Measurements from ENCODE around the gene NOXO1.
"Not testable (repeated sequence)": the region's sequence is repeated elsewhere in the genome, so short reads cannot be mapped to it uniquely, and the experiment has no call there.

The NOXO1 gene

DNA sequence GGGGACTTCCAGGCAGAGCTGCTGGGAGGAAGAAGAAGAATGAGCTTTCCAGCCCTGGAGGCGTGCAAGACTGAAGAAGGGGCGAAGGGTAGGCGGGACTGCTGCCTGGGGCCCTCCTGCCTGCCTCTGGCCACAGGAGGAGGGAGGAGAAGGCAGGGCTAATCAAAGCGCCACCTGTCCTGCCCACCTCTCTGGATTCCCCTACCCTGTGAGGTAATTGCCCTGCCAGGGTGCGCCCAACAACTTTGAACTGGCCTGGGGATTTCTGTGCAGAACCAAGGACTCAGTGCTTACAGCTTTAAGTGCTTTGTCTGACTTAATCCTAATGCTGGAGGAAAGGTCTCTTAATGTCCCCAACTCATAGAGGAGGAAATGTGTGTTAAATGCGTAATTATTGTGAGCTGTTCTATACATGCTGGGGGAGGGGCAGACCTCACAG is at the start of gene NOXO1:
Gene NOXO1, minus strand, starts transcription at position 72 of the 439 bp plus-strand sequence. CDS start 290 bp downstream, outside the sequence.
- DNase-seq = no peak

DNA sequence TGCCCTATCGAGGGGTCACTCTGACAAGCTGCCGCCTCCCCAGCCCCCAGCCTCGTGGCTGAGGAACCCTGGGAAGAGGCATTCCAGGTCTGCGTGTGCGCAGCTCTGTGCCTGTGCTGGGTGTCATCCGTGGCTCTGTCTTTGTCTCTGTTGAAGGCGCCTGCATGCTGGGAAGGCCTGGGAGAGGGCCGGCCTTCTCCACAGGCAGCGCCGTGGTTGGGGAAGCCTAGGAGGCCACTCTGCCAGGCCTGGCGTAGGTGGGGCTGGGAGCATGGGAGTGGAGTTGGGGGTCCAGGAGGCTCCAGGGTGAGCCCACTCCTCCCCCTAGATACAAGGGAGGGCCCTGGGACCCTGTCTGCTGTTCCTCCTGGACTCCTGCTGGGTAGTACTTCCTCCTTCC is 48.8 kb upstream of the NOXO1 start:
- no peak for DNase-seq

DNA sequence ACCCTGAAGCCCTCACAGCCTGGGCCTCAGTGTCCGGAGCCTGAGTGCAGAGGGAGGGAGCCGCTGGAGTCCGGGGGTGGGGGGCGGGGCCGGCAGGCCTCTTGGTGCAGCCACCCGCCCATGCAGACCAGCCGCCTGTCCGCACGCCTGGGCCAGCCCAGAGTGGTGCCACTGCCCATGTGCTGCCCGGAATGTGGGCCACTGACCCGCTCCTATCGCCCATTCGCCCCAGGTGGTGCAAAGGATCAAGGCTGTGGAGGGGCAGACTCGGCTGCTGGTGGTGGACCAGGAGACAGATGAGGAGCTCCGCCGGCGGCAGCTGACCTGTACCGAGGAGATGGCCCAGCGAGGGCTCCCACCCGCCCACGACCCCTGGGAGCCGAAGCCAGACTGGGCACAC is 48.1 kb upstream of the NOXO1 start:
- DNase-seq = no peak

DNA sequence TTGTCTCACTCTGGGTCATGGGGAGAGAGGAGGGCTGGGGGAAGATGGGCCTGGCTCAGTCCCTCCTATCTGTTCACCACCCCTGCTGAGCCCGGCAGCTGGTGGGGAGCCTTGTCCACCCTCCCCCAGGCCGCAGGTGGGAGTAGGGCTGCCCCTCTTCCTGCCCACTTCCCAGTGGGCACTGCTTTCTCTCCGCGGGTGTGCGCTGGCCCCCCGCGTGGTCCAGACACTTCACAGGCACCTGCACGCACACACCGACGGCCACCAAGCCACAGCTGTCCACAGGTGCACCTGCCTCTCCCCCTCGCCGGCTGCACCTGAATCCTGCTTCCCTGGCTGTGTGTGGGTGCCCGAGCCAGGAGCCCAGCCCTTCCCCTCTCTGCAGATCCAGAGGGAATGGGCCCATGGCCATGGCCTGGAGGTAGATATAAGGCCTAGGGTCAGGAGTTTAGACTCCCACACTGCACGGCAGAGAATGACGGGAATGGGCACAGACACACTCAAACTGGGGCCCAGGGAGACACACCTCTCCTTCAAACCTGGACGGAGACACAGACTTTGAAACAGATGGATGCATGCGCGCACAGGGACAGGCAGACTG is 47.5 kb upstream of the NOXO1 start:
- DNase-seq = no peak

DNA sequence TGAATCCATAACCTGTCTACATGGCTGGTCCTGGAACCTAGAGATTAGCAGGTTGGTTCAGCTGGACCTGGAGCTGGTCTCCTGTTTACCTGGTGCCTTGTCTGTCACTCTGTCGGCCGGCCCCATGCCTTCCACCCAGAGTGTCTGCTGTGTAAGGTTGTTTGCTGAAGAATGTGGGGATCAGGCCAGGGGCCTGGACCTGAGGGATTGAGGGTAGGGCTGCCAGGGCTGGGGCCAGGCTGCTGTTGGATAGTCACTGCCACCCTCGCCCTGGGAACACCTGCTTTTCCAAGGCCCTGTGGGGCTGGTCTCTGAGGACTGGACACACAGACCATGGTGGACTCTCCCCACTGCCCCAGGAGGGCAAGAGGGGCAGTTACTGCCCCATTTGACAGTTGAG is 46.9 kb upstream of the NOXO1 start:
- DNase-seq = no peak

- DNase-seq = no peak
These were observed 46.0 kb upstream of the NOXO1 start for GRCh38 chr16:2027024-2028010.

DNA sequence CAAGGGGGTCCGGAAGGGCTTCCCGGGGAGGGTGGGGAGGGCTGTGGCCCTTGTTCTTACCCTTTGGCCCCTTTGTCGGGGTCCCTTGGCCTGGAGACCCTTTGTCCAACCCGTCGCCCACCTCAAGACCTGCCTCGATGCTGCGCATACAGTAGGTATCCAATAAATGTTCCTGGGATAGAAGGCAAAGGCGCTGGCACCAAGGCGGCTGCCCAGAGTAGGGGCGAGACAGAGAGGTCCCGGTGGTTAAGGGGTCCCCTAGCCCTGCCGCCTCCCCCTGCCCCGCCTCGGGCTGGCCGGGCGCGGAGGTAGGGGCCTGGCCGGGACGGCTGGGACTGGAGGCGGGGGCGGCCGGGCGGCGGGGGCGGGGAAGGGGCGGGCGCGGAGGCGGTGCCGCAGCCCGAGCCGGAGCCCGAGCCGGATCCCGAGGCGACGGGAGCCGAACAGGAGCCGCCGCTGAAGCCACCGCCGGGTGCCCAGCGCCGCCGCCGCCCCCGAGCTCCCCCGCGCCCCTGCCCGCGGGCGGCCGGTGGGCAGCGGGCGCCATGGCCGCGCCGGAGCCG is 45.3 kb upstream of the NOXO1 start, which contains the start of gene NHERF2:
Gene NHERF2, plus strand, starts transcription at position 442 of the 563 bp plus-strand sequence. Its CDS starts 104 bp downstream, at position 546.
- no peak for DNase-seq

- DNase-seq = no peak
These were observed 44.7 kb upstream of the NOXO1 start for GRCh38 chr16:2025878-2026460.

DNA sequence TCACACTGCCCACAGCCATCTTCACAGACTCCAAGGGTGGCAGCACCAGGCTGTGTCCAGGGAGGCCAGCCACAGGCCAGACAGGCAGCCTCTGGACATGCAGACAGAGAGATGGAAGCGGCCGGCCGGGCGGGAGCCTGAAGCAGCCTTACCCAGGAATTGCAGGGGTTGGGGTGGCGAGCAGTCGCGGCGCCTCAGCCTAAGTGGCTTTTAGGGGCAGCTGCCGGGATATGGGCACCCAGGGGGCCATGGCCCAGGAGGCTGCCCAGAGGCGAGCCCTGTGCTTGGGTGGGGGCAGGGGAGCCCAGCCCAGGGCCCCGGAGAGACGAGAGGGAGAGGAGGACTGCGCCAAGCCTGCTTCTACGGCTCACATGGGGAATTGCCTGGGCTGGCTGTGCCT is 44.0 kb upstream of the NOXO1 start:
- DNase-seq = no peak

DNA sequence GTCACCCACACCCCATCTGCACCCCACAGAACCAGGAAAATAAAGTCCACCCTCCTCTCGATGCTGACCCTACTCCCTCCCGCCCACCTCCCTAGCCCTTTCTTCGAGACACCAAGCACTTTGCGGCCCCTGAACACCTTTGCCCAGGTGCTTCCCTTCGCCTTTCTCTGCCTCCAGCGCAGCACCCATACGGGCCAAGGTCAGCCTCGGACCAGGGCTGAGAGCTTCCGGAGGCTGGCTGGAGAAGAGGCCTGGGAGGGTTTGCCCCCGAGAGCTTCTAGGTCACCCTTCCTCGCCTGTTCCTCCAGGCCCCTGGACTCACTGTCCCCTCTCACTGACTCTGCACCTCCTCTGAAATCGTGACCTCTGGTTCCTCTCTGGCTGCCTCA is 42.8 kb upstream of the NOXO1 start:
- no peak for DNase-seq

- peak; percentile 98 for DNase-seq
These were observed 42.1 kb upstream of the NOXO1 start for GRCh38 chr16:2023092-2024031.

DNA sequence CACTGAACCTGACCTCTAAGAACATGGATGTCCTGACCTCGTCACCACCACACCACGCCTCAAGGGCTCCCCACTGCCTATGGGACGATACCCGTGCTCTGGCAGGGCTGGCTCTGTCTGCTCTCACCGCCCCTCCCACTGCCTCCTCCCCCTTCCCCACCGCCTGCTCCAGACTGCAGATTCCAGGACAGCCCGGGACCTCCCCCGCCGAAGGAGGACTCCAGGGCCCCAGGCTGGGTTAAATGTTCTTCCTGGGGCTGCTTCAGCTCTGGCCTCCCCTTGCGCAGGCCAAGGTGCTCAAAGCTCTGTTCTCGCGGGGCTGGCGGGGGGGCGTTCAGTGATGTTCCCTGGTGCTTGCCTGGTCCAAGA is 41.4 kb upstream of the NOXO1 start:
- DNase-seq = no peak

DNA sequence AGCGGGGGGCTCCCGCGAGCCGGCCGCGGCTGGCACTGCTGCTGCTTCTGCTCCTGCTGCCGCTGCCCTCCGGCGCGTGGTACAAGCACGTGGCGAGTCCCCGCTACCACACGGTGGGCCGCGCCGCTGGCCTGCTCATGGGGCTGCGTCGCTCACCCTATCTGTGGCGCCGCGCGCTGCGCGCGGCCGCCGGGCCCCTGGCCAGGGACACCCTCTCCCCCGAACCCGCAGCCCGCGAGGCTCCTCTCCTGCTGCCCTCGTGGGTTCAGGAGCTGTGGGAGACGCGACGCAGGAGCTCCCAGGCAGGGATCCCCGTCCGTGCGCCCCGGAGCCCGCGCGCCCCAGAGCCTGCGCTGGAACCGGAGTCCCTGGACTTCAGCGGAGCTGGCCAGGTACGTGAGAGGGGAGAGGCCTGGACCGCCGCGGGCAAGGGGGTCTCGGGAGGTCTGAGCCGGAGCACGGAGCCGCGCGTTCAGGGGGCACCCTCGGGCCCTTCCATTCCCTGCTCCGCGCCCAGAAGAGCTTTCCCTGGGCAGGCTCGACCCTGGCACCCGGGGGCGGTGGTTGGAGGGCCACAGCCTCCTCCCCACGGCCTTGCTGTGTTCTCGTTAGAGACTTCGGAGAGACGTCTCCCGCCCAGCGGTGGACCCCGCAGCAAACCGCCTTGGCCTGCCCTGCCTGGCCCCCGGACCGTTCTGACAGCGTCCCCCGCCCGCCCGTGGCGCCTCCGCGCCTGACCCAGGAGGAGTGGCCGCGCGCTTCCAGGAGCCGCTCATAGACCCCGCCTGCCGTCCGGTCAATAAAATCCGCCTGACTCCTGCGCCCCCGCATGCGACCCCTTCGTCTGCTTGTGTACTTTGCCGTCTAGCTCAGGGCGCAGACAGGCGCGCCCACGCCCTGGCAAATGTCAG is 38.9 kb upstream of the NOXO1 start:
- DNase-seq = no peak

- no peak for DNase-seq
These were observed 38.2 kb upstream of the NOXO1 start, which contains the start of gene NPW for GRCh38 chr16:2019518-2019920. TSS of gene NPW (plus strand) at chr16:2019785.

DNA sequence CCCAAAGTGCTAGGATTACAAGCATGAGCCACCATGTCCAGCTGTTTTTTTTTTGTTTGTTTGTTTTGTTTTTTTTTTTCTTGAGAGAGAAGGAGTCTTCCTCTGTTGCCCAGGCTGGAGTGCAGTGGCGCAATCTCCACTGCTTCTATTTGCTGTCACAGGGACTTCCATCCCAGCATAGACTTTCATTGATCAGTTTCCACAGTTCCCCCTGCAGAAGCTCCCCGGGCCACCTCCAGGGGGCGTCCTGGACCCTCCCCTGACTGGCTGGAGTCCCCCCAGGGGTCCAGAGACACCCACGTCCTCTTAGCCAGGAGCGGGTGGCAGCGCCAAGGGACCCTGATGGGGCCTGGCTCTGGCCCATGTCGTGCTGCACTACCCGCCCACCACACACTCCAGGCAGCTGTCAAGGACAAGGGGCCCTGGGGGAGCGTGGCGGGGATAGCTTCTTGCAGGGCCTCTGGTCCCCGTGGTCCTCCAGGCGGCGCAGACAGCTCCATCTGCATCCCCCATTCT is 35.2 kb upstream of the NOXO1 start:
- no peak for DNase-seq

GRCh38 chr16:2015947-2016208 is 34.6 kb upstream of the NOXO1 start:
- no peak for DNase-seq

GRCh38 chr16:2015117-2015946 is 34.1 kb upstream of the NOXO1 start:
- no peak for DNase-seq

DNA sequence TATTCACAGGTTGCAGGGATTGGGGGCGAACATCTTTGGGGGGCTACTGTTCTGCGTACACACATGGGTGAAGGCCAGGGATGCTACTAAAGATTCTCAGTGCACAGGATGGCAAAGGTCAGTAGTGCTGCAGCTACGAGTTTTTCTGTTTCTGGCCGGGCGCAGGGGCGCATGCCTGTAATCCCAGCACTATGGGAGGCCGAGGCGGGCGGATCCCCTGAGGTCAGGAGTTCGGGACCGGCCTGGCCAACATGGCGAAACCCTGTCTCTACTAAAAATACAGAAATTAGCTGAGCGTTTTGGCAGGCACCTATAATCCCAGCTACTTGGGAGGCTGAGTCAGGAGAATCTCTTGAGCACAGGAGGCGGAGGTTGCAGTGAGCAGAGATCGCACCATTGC is 32.3 kb upstream of the NOXO1 start:
- no peak for DNase-seq

DNA sequence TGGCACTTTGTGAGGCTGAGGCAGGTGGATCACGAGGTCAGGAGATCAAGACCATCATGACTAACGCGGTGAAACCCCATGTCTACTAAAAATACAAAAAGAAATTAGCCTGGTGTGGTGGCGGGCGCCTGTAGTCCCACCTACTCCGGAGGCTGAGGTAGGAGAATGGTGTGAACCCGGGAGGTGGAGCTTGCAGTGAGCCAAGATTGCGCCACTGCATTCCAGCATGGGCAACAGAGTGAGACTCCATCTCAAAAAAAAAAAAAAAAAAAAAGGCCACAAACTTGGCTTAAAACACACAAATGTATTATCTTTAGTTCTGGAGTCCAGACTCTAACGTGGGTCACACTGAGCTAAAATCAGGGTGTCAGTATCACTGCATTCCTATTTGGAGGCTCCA is 30.5 kb upstream of the NOXO1 start:
- DNase-seq = not testable (repeated sequence)

Data from activated T-cell treated with anti-CD3 and anti-CD28 coated beads for 4 hours (primary cell).